Thoracic aorta (tissue), 2 donors: ENCODE measurements around the gene CLCNKA. TPM values are rescaled to one million over a fixed set of nuclear protein-coding genes. Genes with fewer than 3 reads are reported as not detected.
A peak's percentile ranks its signal among the peaks of the same experiment; 100 is the strongest.
"Not testable (repeated sequence)": the region's sequence is repeated elsewhere in the genome, so short reads cannot be mapped to it uniquely, and the experiment has no call there.

Source experiments
- ATAC-seq: fragments of 150-250 bp; one replicate; pipeline ENCODE4 v1.8.0; 2017; ENCODE audit warnings: low read depth; ENCODE audit not compliant: insufficient number of reproducible peaks, low FRiP score
- DNase-seq: peaks from one replicate; pipeline ENCODE4 v3.0.0-alpha.2; 2020; ENCODE audit warnings: low spot score
- H3K27ac ChIP-seq, 2 donors: fragments of 200-600 bp; sonication (generic); 1 replicate in 1 of 2; 2 replicates in 1 of 2; pipeline ENCODE4 v1.5.1; 2016; ENCODE audit warnings: mild to moderate bottlenecking in 2 of 2, moderate library complexity in 2 of 2
- H3K27me3 ChIP-seq: fragments of 200-600 bp; sonication (generic); replicated peaks from 2 replicates; pipeline ENCODE4 v1.6.0; 2016; ENCODE audit warnings: mild to moderate bottlenecking; ENCODE audit not compliant: insufficient read depth
- H3K36me3 ChIP-seq: fragments of 200-600 bp; sonication (generic); one replicate; pipeline ENCODE4 v1.5.1; 2016
- H3K4me1 ChIP-seq, 2 donors: fragments of 200-600 bp; sonication (generic); 1 replicate in 1 of 2; 2 replicates in 1 of 2; pipeline versions ENCODE4 v1.5.1 to v1.6.0; 2016; ENCODE audit warnings: low read depth in 2 of 2, mild to moderate bottlenecking in 1 of 2; ENCODE audit not compliant: control insufficient read depth in 1 of 2
- H3K4me3 ChIP-seq: fragments of 200-600 bp; sonication (generic); 2 replicates; pipeline ENCODE4 v1.5.1; 2016; ENCODE audit warnings: mild to moderate bottlenecking
- H3K9me3 ChIP-seq: fragments of 200-600 bp; sonication (generic); 2 replicates; pipeline ENCODE4 v1.5.1; 2016
- CTCF ChIP-seq: fragments of 200-600 bp; sonication (generic); IDR thresholded peaks from one replicate; pipeline ENCODE4 v1.5.1; 2019; ENCODE audit warnings: antibody characterized with exemption
- total RNA-seq, 2 donors: library from RNA; depleted of rRNA; stranded (reverse); fragments of >200 nt; gene quantifications; one replicate each; pipeline versions ENCODE4 v1.1.0 to v1.2.3, GENCODE V29; 2016

The CLCNKA gene
- total RNA-seq, 2 donors from 2014 or later: 4.7 TPM; not detected in 1

GRCh38 chr1:16028237-16029002, 6.6 kb downstream of the CLCNKA start:
- Histone ChIP-seq H3K4me3 (no peak overlapping the region), H3K27me3 (no peaks in the 10 kb centered on the region), H3K36me3 (no peaks in the 10 kb centered on the region), H3K27ac (no peak overlapping the region), H3K4me1 (peaks cover 8 to 13% of the 10 kb centered on the region in 2 donors), H3K9me3 (no peaks in the 10 kb centered on the region)
- DNase-seq (no peak), ATAC-seq (no peak)
- TF ChIP-seq CTCF: no peak

DNA sequence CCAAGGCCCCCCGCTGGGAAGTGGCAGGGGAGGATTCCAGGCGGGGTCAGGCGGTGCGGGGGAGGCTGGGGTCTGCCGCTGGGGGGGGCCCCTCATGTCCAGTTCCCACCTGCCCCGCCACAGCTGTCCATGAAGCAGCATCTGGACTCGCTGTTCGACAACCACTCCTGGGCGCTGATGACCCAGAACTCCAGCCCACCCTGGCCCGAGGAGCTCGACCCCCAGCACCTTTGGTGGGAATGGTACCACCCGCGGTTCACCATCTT, 7.1 kb downstream of the CLCNKA start:
- not testable (repeated sequence) for H3K27ac ChIP-seq, DNase-seq, H3K27me3 ChIP-seq, H3K4me3 ChIP-seq, ATAC-seq, H3K36me3 ChIP-seq, H3K9me3 ChIP-seq
- peaks cover 8 to 13% of the 10 kb centered on the region in 2 donors for H3K4me1 ChIP-seq

GRCh38 chr1:16029288-16029687, 7.5 kb downstream of the CLCNKA start:
- DNase-seq (no peak), ATAC-seq (no peak)
- TF ChIP-seq CTCF: no peak
- Histone ChIP-seq H3K27me3 (no peaks in the 10 kb centered on the region), H3K9me3 (no peaks in the 10 kb centered on the region), H3K36me3 (no peaks in the 10 kb centered on the region), H3K4me1 (peaks cover 8 to 13% of the 10 kb centered on the region in 2 donors), H3K27ac (no peak overlapping the region), H3K4me3 (no peak overlapping the region)

DNA sequence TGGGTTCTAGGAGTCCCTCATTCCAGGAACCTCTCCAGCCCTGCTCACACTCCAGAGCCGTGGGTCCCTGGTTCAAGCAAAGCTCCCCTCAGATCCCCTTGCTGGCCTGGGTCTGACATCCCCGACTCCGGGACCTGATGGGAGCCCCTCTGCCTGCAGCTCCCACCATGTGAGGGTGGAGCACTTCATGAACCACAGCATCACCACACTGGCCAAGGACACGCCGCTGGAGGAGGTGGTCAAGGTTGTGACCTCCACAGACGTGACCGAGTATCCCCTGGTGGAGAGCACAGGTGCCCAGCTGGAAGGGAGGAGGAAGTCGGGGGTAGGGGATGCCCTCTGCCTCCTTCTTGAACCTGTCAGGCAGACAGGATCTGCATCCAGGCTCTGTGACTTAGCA, 9.7 kb downstream of the CLCNKA start:
- Histone ChIP-seq H3K4me3 (no peak overlapping the region), H3K27me3 (no peaks in the 10 kb centered on the region), H3K4me1 (peaks cover 8 to 13% of the 10 kb centered on the region in 2 donors), H3K9me3 (no peaks in the 10 kb centered on the region), H3K36me3 (no peaks in the 10 kb centered on the region), H3K27ac (no peak overlapping the region)
- ATAC-seq (no peak), DNase-seq (no peak)
- TF ChIP-seq CTCF: no peak

- H3K27ac ChIP-seq: no peak overlapping the region
- TF ChIP-seq CTCF: peak; percentile 100
- H3K4me3 ChIP-seq: no peak overlapping the region
- peaks cover 0 to 5% of the 10 kb centered on the region in 2 donors for H3K4me1 ChIP-seq
- H3K27me3 ChIP-seq: no peaks in the 10 kb centered on the region
- DNase-seq (peak; percentile 69), ATAC-seq (peak; percentile 59)
- no peaks in the 10 kb centered on the region for H3K9me3 ChIP-seq
- H3K36me3 ChIP-seq: no peaks in the 10 kb centered on the region
Measured at GRCh38 chr1:16032388-16033102, 10.7 kb downstream of the CLCNKA start.

DNA sequence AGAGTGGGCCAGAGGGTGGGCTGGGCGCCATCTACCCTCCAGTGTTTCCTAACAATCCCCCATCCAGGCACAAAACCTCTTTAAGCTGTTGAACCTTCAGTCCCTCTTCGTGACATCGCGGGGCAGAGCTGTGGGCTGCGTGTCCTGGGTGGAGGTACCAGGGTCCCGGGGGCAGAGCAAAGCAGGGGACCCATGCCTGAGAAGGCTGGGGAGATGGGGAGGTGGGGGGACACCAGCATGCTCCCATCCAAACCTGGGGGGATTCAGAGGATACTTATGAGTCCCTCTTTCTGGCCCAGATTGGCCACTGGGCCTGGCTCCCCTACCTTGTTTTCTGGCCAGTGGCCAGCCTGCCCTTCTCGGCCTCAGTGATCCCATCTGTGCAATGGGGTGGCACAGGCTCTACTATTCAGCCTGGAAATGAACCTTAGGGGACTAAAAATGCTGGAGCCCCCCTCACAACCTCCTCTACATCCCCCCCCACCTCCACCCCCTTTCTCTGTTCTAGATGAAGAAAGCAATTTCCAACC, 11.3 kb downstream of the CLCNKA start:
- not testable (repeated sequence) for H3K4me1 ChIP-seq, DNase-seq, H3K9me3 ChIP-seq, H3K4me3 ChIP-seq, H3K27ac ChIP-seq, ATAC-seq, H3K27me3 ChIP-seq, H3K36me3 ChIP-seq

GRCh38 chr1:16036461-16036860, 14.6 kb downstream of the CLCNKA start:
- H3K4me3 ChIP-seq, H3K36me3 ChIP-seq, H3K27me3 ChIP-seq, H3K4me1 ChIP-seq, H3K27ac ChIP-seq, DNase-seq, ATAC-seq, H3K9me3 ChIP-seq: not testable (repeated sequence)
